Measurements from ENCODE around the gene PPP1R1B. TPM values are rescaled to one million over a fixed set of nuclear protein-coding genes. Genes with fewer than 3 reads are reported as not detected.
A peak's percentile ranks its signal among the peaks of the same experiment; 100 is the strongest.

Gene PPP1R1B
- total and polyA plus RNA-seq, 9 of the 15 experiments (the other 6 are each of a cell fraction or from before 2014, with no cell fraction given): 0.07 to 0.18 (median 0.10) TPM; not detected in 4

DNA sequence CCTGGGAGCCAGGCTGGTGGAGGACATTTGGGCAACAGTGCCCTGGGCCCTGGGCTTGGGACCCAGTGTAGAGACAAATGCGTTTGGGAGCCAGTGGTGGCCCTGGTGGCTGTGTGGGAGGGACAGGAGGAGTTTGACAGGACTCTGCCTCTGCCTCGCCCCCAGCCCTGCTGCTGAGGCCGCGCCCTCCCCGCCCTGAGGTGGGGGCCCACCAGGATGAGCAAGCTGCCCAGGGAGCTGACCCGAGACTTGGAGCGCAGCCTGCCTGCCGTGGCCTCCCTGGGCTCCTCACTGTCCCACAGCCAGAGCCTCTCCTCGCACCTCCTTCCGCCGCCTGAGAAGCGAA is 26.5 kb downstream of the PPP1R1B start (continued):
- TF ChIP-seq, protein P1, sequence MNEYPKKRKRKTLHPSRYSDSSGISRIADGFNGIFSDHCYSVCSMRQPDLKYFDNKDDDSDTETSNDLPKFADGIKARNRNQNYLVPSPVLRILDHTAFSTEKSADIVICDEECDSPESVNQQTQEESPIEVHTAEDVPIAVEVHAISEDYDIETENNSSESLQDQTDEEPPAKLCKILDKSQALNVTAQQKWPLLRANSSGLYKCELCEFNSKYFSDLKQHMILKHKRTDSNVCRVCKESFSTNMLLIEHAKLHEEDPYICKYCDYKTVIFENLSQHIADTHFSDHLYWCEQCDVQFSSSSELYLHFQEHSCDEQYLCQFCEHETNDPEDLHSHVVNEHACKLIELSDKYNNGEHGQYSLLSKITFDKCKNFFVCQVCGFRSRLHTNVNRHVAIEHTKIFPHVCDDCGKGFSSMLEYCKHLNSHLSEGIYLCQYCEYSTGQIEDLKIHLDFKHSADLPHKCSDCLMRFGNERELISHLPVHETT (CRISPR knock-in tag; conservative IDR thresholded peaks at IDR 0.05 in 1 of 2, IDR thresholded peaks at IDR 0.05 in 1 of 2): no peak
- TF ChIP-seq HNRNPLL (IDR thresholded peaks at IDR 0.05; ENCODE audit: low read depth, low read length, poor library complexity, severe bottlenecking): no peak
- peak; percentile 17; the same call in 1 of the 2 replicates for TF ChIP-seq EGR1 (conservative IDR thresholded peaks at IDR 0.05)
- TF ChIP-seq ZEB2 (IDR thresholded peaks at IDR 0.05): no peak
- TF ChIP-seq, protein P2, sequence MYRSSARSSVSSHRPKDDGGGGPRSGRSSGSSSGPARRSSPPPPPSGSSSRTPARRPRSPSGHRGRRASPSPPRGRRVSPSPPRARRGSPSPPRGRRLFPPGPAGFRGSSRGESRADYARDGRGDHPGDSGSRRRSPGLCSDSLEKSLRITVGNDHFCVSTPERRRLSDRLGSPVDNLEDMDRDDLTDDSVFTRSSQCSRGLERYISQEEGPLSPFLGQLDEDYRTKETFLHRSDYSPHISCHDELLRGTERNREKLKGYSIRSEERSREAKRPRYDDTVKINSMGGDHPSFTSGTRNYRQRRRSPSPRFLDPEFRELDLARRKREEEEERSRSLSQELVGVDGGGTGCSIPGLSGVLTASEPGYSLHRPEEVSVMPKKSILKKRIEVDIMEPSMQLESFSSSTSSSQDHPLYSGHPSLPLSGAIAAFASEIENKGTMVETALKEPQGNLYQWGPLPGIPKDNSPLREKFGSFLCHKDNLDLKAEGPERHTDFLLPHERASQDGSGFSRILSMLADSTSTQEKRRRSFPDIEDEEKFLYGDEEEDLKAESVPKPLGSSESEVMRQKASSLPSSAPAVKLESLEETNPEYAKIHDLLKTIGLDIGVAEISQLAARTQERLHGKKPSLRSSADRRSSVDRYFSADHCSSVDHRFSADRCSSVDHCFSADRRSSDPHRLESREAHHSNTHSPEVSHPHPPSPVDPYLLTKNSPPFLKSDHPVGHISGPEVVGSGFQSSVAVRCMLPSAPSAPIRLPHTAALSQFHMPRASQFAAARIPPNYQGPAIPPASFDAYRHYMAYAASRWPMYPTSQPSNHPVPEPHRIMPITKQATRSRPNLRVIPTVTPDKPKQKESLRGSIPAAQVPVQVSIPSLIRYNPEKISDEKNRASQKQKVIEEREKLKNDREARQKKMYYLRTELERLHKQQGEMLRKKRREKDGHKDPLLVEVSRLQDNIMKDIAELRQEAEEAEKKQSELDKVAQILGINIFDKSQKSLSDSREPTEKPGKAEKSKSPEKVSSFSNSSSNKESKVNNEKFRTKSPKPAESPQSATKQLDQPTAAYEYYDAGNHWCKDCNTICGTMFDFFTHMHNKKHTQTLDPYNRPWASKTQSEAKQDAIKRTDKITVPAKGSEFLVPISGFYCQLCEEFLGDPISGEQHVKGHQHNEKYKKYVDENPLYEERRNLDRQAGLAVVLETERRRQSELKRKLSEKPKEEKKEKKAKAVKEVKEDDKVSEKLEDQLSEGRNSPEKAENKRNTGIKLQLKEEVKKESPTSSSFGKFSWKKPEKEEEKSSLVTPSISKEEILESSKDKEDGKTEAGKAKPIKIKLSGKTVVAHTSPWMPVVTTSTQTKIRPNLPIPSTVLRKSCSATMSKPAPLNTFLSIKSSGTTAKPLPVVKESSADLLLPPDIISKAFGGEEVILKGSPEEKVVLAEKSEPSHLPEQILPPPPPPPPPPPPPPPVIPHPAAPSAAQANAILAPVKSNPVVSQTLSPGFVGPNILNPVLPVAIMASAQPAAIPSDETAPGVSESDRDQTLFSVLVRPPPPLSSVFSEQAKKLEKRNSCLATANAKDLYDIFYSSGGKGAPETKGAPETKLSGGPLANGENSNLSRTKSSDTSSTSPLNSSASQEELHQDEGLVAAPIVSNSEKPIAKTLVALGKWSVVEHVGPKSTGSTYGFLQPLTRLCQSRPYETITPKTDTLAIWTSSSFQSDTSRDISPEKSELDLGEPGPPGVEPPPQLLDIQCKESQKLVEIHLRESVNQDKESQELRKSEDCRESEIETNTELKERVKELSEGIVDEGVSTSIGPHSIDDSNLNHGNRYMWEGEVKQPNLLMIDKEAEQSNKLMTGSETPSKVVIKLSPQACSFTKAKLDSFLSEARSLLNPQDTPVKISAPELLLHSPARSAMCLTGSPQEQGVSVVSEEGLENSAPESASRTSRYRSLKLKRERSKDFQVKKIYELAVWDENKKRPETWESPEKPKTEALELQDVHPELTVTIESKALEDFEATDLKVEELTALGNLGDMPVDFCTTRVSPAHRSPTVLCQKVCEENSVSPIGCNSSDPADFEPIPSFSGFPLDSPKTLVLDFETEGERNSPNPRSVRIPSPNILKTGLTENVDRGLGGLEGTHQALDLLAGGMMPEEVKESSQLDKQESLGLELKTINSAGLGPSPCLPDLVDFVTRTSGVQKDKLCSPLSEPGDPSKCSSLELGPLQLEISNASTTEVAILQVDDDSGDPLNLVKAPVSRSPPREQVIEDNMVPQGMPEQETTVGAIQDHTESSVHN (IDR thresholded peaks at IDR 0.05; ENCODE audit: borderline replicate concordance in 1 of 2, low read depth in 1 of 2): no peak
- no peak for TF ChIP-seq ELF1 (tag; IDR thresholded peaks at IDR 0.05)
- no peak for TF ChIP-seq GABPB2 (CRISPR knock-in tag; conservative IDR thresholded peaks at IDR 0.05)
- no peak for TF ChIP-seq MTA2 (IDR thresholded peaks at IDR 0.05; ENCODE audit: low read depth)
- TF ChIP-seq PHF8 (IDR thresholded peaks at IDR 0.05; ENCODE audit: borderline replicate concordance, low read length): no peak
- no peak for TF ChIP-seq CHD1 (IDR thresholded peaks at IDR 0.05; ENCODE audit: low read length)
- TF ChIP-seq GATAD2A (IDR thresholded peaks at IDR 0.05): no peak
- TF ChIP-seq, protein P3, sequence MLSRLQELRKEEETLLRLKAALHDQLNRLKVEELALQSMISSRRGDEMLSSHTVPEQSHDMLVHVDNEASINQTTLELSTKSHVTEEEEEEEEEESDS (CRISPR knock-in tag; IDR thresholded peaks at IDR 0.05): no peak
- no peak for TF ChIP-seq CC2D1A (IDR thresholded peaks at IDR 0.05)
- no peak for TF ChIP-seq PURB (CRISPR knock-in tag; IDR thresholded peaks at IDR 0.05; ENCODE audit: low read depth)
- no peak for TF ChIP-seq ZNF830 (CRISPR knock-in tag; IDR thresholded peaks at IDR 0.05)
- TF ChIP-seq MAZ (CRISPR knock-in tag; conservative IDR thresholded peaks at IDR 0.05 in 1 of 2, IDR thresholded peaks at IDR 0.05 in 1 of 2): peak in 1 of 2 experiments; percentile 9; a peak in 1 of 4 replicates
- TF ChIP-seq, protein P4, sequence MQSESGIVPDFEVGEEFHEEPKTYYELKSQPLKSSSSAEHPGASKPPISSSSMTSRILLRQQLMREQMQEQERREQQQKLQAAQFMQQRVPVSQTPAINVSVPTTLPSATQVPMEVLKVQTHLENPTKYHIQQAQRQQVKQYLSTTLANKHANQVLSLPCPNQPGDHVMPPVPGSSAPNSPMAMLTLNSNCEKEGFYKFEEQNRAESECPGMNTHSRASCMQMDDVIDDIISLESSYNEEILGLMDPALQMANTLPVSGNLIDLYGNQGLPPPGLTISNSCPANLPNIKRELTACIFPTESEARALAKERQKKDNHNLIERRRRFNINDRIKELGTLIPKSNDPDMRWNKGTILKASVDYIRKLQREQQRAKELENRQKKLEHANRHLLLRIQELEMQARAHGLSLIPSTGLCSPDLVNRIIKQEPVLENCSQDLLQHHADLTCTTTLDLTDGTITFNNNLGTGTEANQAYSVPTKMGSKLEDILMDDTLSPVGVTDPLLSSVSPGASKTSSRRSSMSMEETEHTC (IDR thresholded peaks at IDR 0.05): no peak
